NOMO-1 treated with dmso at 0.1 percent for 144 hours (cell line): Measurements from ENCODE around the gene TSHR.

Source experiments
- DNase-seq: peaks from one replicate; lab custom pipeline; 2025; ENCODE audit not compliant: unreplicated experiment; lab: John Stamatoyannopoulos, UW

Gene TSHR

GRCh38 chr14:81132468-81132867, 177.0 kb downstream of the TSHR start:
- no peak for DNase-seq

- DNase-seq, result no peak
These were observed 178.0 kb downstream of the TSHR start for GRCh38 chr14:81133400-81133799.

- no peak for DNase-seq
These were observed 181.9 kb downstream of the TSHR start for GRCh38 chr14:81137316-81137715.

GRCh38 chr14:81138429-81138828, 183.0 kb downstream of the TSHR start:
- DNase-seq, result no peak

GRCh38 chr14:81141426-81141825, 186.0 kb downstream of the TSHR start:
- DNase-seq, result no peak

- no peak for DNase-seq
These were observed 188.4 kb downstream of the TSHR start for GRCh38 chr14:81143793-81144192.

- no peak for DNase-seq
These were observed 189.6 kb downstream of the TSHR start for GRCh38 chr14:81144824-81145603.

- no peak for DNase-seq
These were observed 191.9 kb downstream of the TSHR start for GRCh38 chr14:81147140-81147897.

GRCh38 chr14:81148635-81149034, 193.2 kb downstream of the TSHR start:
- DNase-seq, result no peak

GRCh38 chr14:81153187-81153586, 197.8 kb downstream of the TSHR start:
- no peak for DNase-seq

- DNase-seq, result peak; percentile 29
These were observed 202.0 kb downstream of the TSHR start for GRCh38 chr14:81157431-81157830.

GRCh38 chr14:81161088-81161487, 205.7 kb downstream of the TSHR start:
- DNase-seq, result no peak

GRCh38 chr14:81161749-81162148, 206.3 kb downstream of the TSHR start:
- no peak for DNase-seq

- peak; percentile 72 for DNase-seq
These were observed 207.5 kb downstream of the TSHR start for GRCh38 chr14:81162941-81163340.

- DNase-seq, result peak; percentile 24
These were observed 208.8 kb downstream of the TSHR start for GRCh38 chr14:81164167-81164774.

GRCh38 chr14:81165188-81165587, 209.8 kb downstream of the TSHR start:
- no peak for DNase-seq

GRCh38 chr14:81166121-81166520, 210.7 kb downstream of the TSHR start:
- DNase-seq, result no peak

- DNase-seq, result no peak
These were observed 213.8 kb downstream of the TSHR start for GRCh38 chr14:81169267-81169666.

- peak; percentile 11 for DNase-seq
These were observed 214.3 kb downstream of the TSHR start for GRCh38 chr14:81169711-81170103.

GRCh38 chr14:81170104-81170828, 214.8 kb downstream of the TSHR start:
- DNase-seq, result peak; percentile 83

- DNase-seq, result no peak
These were observed 215.4 kb downstream of the TSHR start for GRCh38 chr14:81170829-81171195.
